Left lung (tissue), 10 donors: Measurements from ENCODE around the gene RPL38. TPM values are rescaled to one million over a fixed set of nuclear protein-coding genes. Genes with fewer than 3 reads are reported as not detected.

Source experiments
- ATAC-seq: fragments of 200-7000 bp; cut with Tn5 transposase; one replicate; pipeline ENCODE4 v1.9.1; 2020; ENCODE audit warnings: moderate library complexity
- DNase-seq, 4 donors: peaks; one replicate each; pipeline ENCODE4 v3.0.0-alpha.2; 2013 to 2020
- H3K27ac ChIP-seq, 2 donors: fragments of 200-600 bp; sonication (generic) in 1 of 2; one replicate each; pipeline versions ENCODE4 v1.5.0 to v1.8.0; 2020 to 2021
- H3K27me3 ChIP-seq, 2 donors: fragments of 200-600 bp; sonication (generic) in 1 of 2; one replicate each; pipeline versions ENCODE4 v1.5.0 to v1.8.0; 2020 to 2021
- H3K36me3 ChIP-seq, 2 donors: fragments of 200-600 bp; sonication (generic) in 1 of 2; one replicate each; pipeline versions ENCODE4 v1.5.0 to v1.8.0; 2020 to 2021
- H3K4me1 ChIP-seq, 2 donors: fragments of 200-600 bp; one replicate each; pipeline ENCODE4 v1.8.0; 2021
- H3K4me3 ChIP-seq, 2 donors: fragments of 200-600 bp; sonication (generic) in 1 of 2; one replicate each; pipeline versions ENCODE4 v1.5.0 to v1.8.0; 2020 to 2021; ENCODE audit warnings: mild to moderate bottlenecking in 1 of 2
- H3K9me3 ChIP-seq, 2 donors: fragments of 200-600 bp; sonication (generic) in 1 of 2; one replicate each; pipeline versions ENCODE4 v1.5.0 to v1.8.0; 2020 to 2021
- CTCF ChIP-seq, 2 donors: fragments of 200-600 bp; sonication (generic) in 1 of 2; IDR thresholded peaks; one replicate each; pipeline versions ENCODE4 v1.5.0 to v1.8.0; 2021; ENCODE audit warnings: antibody characterized with exemption in 2 of 2
- intact Hi-C, 2 donors: fragments of 100-400 bp; cut with DNase I; formaldehyde crosslinking; loops; one replicate each; pipeline versions ENCODE4 v1.11.2 to v1.14.2; 2022
- polyA plus RNA-seq, 6 donors: library from polyadenylated mRNA; unstranded; fragments of 120-200 nt; gene quantifications; one replicate each; pipeline ENCODE4 v1.2.1, GENCODE V29; 2013; ENCODE audit not compliant: insufficient read length in 6 of 6
- total RNA-seq, 2 donors: library from RNA; stranded (reverse); fragmentation: NEBNext Ultra II Directional; extraction: Animal tissue kit (Norgen Biotek cat#: 25700); gene quantifications; one replicate each; pipeline ENCODE4 v1.2.1, GENCODE V29; 2021
- donor health status: DM: no; HTN: yes; CAD: no.
- donor health status: DM: no; HTN: no; CAD: no.

The RPL38 gene
- total and polyA plus RNA-seq, 8 donors: 624 to 1,464 (median 1,331) TPM

- Histone ChIP-seq H3K27ac (no peak overlapping the region), H3K4me1 (peaks cover 0 to 1% of the 10 kb centered on the region in 2 donors), H3K9me3 (no peaks in the 10 kb centered on the region), H3K27me3 (peaks cover 0 to 1% of the 10 kb centered on the region in 2 donors), H3K36me3 (no peaks in the 10 kb centered on the region), H3K4me3 (no peak overlapping the region)
- ATAC-seq (no peak), DNase-seq (no peak)
- intact Hi-C loops: no loop called here
- no peak for TF ChIP-seq CTCF (IDR thresholded peaks at IDR 0.05)
Observed at GRCh38 chr17:74219576-74220133, 16.2 kb downstream of the RPL38 start.

- no peaks in the 10 kb centered on the region for H3K36me3 ChIP-seq
Observed at GRCh38 chr17:74220219-74220618, 16.7 kb downstream of the RPL38 start.

GRCh38 chr17:74220946-74221818, 17.7 kb downstream of the RPL38 start:
- no peaks in the 10 kb centered on the region for H3K9me3 ChIP-seq

More at GRCh38 chr17:74220219-74220618, 16.7 kb downstream of the RPL38 start:
- Histone ChIP-seq H3K4me1 (no peaks in the 10 kb centered on the region), H3K4me3 (no peak overlapping the region), H3K27me3 (no peaks in the 10 kb centered on the region), H3K27ac (no peak overlapping the region), H3K9me3 (no peaks in the 10 kb centered on the region)
- TF ChIP-seq CTCF (IDR thresholded peaks at IDR 0.05): no peak
- no peak for DNase-seq
- intact Hi-C loops: no loop called here
- no peak for ATAC-seq

GRCh38 chr17:74222399-74222798, 18.9 kb downstream of the RPL38 start:
- ATAC-seq (no peak), DNase-seq (no peak)
- no peak for TF ChIP-seq CTCF (IDR thresholded peaks at IDR 0.05)
- no peak overlapping the region for H3K4me3 ChIP-seq
- H3K36me3 ChIP-seq: no peaks in the 10 kb centered on the region
- intact Hi-C loops: no loop called here
- H3K27me3 ChIP-seq: no peaks in the 10 kb centered on the region
- no peaks in the 10 kb centered on the region for H3K9me3 ChIP-seq
- no peaks in the 10 kb centered on the region for H3K4me1 ChIP-seq
- H3K27ac ChIP-seq: no peak overlapping the region

More at GRCh38 chr17:74220946-74221818, 17.7 kb downstream of the RPL38 start:
- H3K27me3 ChIP-seq: no peaks in the 10 kb centered on the region
- no peak overlapping the region for H3K4me3 ChIP-seq
- intact Hi-C loops: no loop called here
- DNase-seq: no peak
- ATAC-seq: no peak
- H3K36me3 ChIP-seq: no peaks in the 10 kb centered on the region
- H3K4me1 ChIP-seq: no peaks in the 10 kb centered on the region
- TF ChIP-seq CTCF (IDR thresholded peaks at IDR 0.05): no peak
- H3K27ac ChIP-seq: no peak overlapping the region

- no peaks in the 10 kb centered on the region for H3K9me3 ChIP-seq
- intact Hi-C loops: no loop called here
- no peak for TF ChIP-seq CTCF (IDR thresholded peaks at IDR 0.05)
- H3K4me3 ChIP-seq: no peak overlapping the region
- no peaks in the 10 kb centered on the region for H3K4me1 ChIP-seq
- H3K27ac ChIP-seq: no peak overlapping the region
- no peaks in the 10 kb centered on the region for H3K27me3 ChIP-seq
- no peak for ATAC-seq
- no peaks in the 10 kb centered on the region for H3K36me3 ChIP-seq
- DNase-seq: no peak
Observed at GRCh38 chr17:74223901-74224300, 20.4 kb downstream of the RPL38 start.
